ENCODE measurements around the gene WDR37.

DNA sequence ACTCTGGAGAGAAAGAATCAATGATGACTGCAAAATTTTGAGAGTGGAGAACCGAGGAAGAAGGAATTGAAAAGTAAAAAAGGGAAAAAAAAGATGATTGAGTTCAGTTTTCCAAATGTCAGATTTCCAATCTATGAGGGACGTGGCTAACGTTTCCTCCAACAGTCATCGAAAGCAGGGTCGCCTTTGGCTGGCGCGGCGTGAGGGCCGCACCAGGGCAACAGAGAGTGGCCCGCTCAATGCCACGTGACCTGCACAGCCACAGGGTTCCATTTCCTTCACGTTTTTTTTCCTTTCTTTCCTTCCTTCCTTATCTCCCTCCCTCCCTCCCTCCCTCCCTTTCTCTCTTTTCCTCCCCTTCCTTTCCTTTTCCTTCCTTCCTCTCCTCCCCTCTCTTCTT is 101.9 kb downstream of the WDR37 start:
- no peak for TF ChIP-seq EZH2phosphoT487 (IDR thresholded peaks at IDR 0.05; ENCODE audit: borderline replicate concordance, low read length)
- TF ChIP-seq, protein P1, sequence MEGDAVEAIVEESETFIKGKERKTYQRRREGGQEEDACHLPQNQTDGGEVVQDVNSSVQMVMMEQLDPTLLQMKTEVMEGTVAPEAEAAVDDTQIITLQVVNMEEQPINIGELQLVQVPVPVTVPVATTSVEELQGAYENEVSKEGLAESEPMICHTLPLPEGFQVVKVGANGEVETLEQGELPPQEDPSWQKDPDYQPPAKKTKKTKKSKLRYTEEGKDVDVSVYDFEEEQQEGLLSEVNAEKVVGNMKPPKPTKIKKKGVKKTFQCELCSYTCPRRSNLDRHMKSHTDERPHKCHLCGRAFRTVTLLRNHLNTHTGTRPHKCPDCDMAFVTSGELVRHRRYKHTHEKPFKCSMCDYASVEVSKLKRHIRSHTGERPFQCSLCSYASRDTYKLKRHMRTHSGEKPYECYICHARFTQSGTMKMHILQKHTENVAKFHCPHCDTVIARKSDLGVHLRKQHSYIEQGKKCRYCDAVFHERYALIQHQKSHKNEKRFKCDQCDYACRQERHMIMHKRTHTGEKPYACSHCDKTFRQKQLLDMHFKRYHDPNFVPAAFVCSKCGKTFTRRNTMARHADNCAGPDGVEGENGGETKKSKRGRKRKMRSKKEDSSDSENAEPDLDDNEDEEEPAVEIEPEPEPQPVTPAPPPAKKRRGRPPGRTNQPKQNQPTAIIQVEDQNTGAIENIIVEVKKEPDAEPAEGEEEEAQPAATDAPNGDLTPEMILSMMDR (conservative IDR thresholded peaks at IDR 0.05; ENCODE audit: low read depth, low read length), result no peak
- no peak for TF ChIP-seq EZH2 (IDR thresholded peaks at IDR 0.05; ENCODE audit: low read length, unreplicated experiment)
